CD4-positive, alpha-beta T cell treated with Interleukin-17A for 1 hour (primary cell): ENCODE results near the gene CEMIP2.

ENCODE experiments used
- DNase-seq: peaks from one replicate; pipeline ENCODE4 v3.0.0-alpha.2; 2020

The CEMIP2 gene

GRCh38 chr9:71746758-71747125, 21.6 kb downstream of the CEMIP2 start:
- DNase-seq, result no peak

GRCh38 chr9:71746023-71746757, 22.1 kb downstream of the CEMIP2 start:
- no peak for DNase-seq

- no peak for DNase-seq
Measured at GRCh38 chr9:71744754-71745521, 23.4 kb downstream of the CEMIP2 start.

- DNase-seq, result no peak
Measured at GRCh38 chr9:71743882-71744281, 24.4 kb downstream of the CEMIP2 start.

GRCh38 chr9:71743217-71743705, 25.1 kb downstream of the CEMIP2 start:
- no peak for DNase-seq

- DNase-seq, result no peak
Measured at GRCh38 chr9:71742703-71743102, 25.6 kb downstream of the CEMIP2 start.

GRCh38 chr9:71741926-71742648, 26.2 kb downstream of the CEMIP2 start:
- DNase-seq, result no peak

- DNase-seq, result no peak
Measured at GRCh38 chr9:71740199-71740598, 28.1 kb downstream of the CEMIP2 start.

GRCh38 chr9:71737455-71737854, 30.9 kb downstream of the CEMIP2 start:
- no peak for DNase-seq

- DNase-seq, result no peak
Measured at GRCh38 chr9:71736236-71736635, 32.1 kb downstream of the CEMIP2 start.

GRCh38 chr9:71734950-71735349, 33.4 kb downstream of the CEMIP2 start:
- no peak for DNase-seq

- DNase-seq, result no peak
Measured at GRCh38 chr9:71733176-71733575, 35.1 kb downstream of the CEMIP2 start.

- DNase-seq, result no peak
Measured at GRCh38 chr9:71729816-71730526, 38.3 kb downstream of the CEMIP2 start.

- DNase-seq, result no peak
Measured at GRCh38 chr9:71726723-71727122, 41.6 kb downstream of the CEMIP2 start.

- DNase-seq, result no peak
Measured at GRCh38 chr9:71725590-71726338, 42.5 kb downstream of the CEMIP2 start.

GRCh38 chr9:71721855-71722254, 46.5 kb downstream of the CEMIP2 start:
- no peak for DNase-seq

- no peak for DNase-seq
Measured at GRCh38 chr9:71719562-71719961, 48.8 kb downstream of the CEMIP2 start.

- no peak for DNase-seq
Measured at GRCh38 chr9:71719088-71719487, 49.2 kb downstream of the CEMIP2 start.

GRCh38 chr9:71716138-71716909, 52.0 kb downstream of the CEMIP2 start:
- DNase-seq, result no peak

- no peak for DNase-seq
Measured at GRCh38 chr9:71710856-71711255, 57.5 kb downstream of the CEMIP2 start.

- no peak for DNase-seq
Measured at GRCh38 chr9:71710201-71710600, 58.1 kb downstream of the CEMIP2 start.
